OCI-LY3 (cell line): ENCODE measurements around the gene DOCK10.

Experiments used
- H2AFZ ChIP-seq: fragments of 200-600, 300-600 bp; shearing (Covaris generic); 2 replicates; pipeline ENCODE4 v1.6.0; 2014; ENCODE audit warnings: antibody characterized with exemption, low read depth, low read length
- H3K27ac ChIP-seq: fragments of 200-600, 300-600 bp; sonication (generic); 2 replicates; pipeline ENCODE4 v1.5.1; 2014; ENCODE audit warnings: mild to moderate bottlenecking, low read length, moderate library complexity, mixed read lengths
- H3K27me3 ChIP-seq: fragments of 200-600, 300-600 bp; sonication (generic); 2 replicates; pipeline ENCODE4 v1.6.1; 2014; ENCODE audit warnings: low read depth, low read length, mixed read lengths
- H3K36me3 ChIP-seq: fragments of 200-600, 300-600 bp; sonication (generic); replicated peaks from 2 replicates; pipeline ENCODE3; 2014; ENCODE audit warnings: low read depth, low read length, mixed read lengths
- H3K4me1 ChIP-seq: fragments of 300-600, 200-600 bp; sonication (generic); 2 replicates; pipeline ENCODE4 v1.6.1; 2014; ENCODE audit warnings: low read length, mixed read lengths
- H3K4me2 ChIP-seq: fragments of 200-600, 300-600 bp; sonication (generic); 2 replicates; pipeline ENCODE4 v1.6.1; 2014; ENCODE audit warnings: low read length, mixed read lengths
- H3K4me3 ChIP-seq: fragments of 300-600, 200-600 bp; sonication (generic); 2 replicates; pipeline ENCODE4 v1.5.1; 2014; ENCODE audit warnings: antibody characterized with exemption, mild to moderate bottlenecking, low read length, moderate library complexity
- H3K79me2 ChIP-seq: fragments of 300-600, 200-600 bp; shearing (Covaris generic); 2 replicates; pipeline ENCODE4 v1.6.1; 2014; ENCODE audit warnings: mild to moderate bottlenecking, low read length, mixed read lengths
- H3K9ac ChIP-seq: fragments of 300-600, 200-600 bp; shearing (Covaris generic); 2 replicates; pipeline ENCODE4 v1.6.0; 2014; ENCODE audit warnings: mild to moderate bottlenecking, low read length, moderate library complexity
- H3K9me3 ChIP-seq: fragments of 200-600, 300-600 bp; shearing (Covaris generic); 2 replicates; pipeline ENCODE4 v1.6.1; 2014; ENCODE audit warnings: low read length, mixed read lengths; ENCODE audit not compliant: insufficient read depth
- H4K20me1 ChIP-seq: fragments of 200-600, 300-600 bp; sonication (generic); 2 replicates; pipeline ENCODE4 v1.6.1; 2016; ENCODE audit warnings: low read length, mixed read lengths; ENCODE audit not compliant: insufficient read depth
- CTCF ChIP-seq: fragments of 200-600, 300-600 bp; sonication (generic); IDR thresholded peaks from 2 replicates; pipeline ENCODE4 v1.5.1; 2014; ENCODE audit warnings: antibody characterized with exemption, low read length, low read depth
- EZH2phosphoT487 ChIP-seq: fragments of 200-600 bp; shearing (Covaris generic); IDR thresholded peaks from 2 replicates; pipeline ENCODE4 v1.6.1; 2018; ENCODE audit warnings: antibody characterized with exemption, mixed run types, low read depth

Gene DOCK10

GRCh38 chr2:225074366-225074765 is 32.1 kb upstream of the DOCK10 start:
- Histone ChIP-seq H3K27ac (no peak overlapping the region), H3K36me3 (no peaks in the 10 kb centered on the region), H3K27me3 (no peaks in the 10 kb centered on the region), H3K9me3 (no peaks in the 10 kb centered on the region), H3K79me2 (no peaks in the 10 kb centered on the region), H3K9ac (no peak overlapping the region), H3K4me3 (no peak overlapping the region), H2AFZ (no peak overlapping the region), H3K4me2 (no peak overlapping the region), H4K20me1 (no peaks in the 10 kb centered on the region), H3K4me1 (no peaks in the 10 kb centered on the region)
- no peak for TF ChIP-seq CTCF
- TF ChIP-seq EZH2phosphoT487: no peak

- H3K27ac ChIP-seq: no peak overlapping the region
- no peak overlapping the region for H3K4me3 ChIP-seq
- no peaks in the 10 kb centered on the region for H3K27me3 ChIP-seq
- no peak overlapping the region for H3K9ac ChIP-seq
- H4K20me1 ChIP-seq: no peaks in the 10 kb centered on the region
- no peak overlapping the region for H2AFZ ChIP-seq
- no peaks in the 10 kb centered on the region for H3K36me3 ChIP-seq
- no peaks in the 10 kb centered on the region for H3K4me1 ChIP-seq
- no peaks in the 10 kb centered on the region; the same call in 1 of the 2 replicates for H3K9me3 ChIP-seq
- H3K79me2 ChIP-seq: no peaks in the 10 kb centered on the region
- no peak for TF ChIP-seq EZH2phosphoT487
- no peak for TF ChIP-seq CTCF
- H3K4me2 ChIP-seq: no peak overlapping the region
Observed at GRCh38 chr2:225073198-225073597, 30.9 kb upstream of the DOCK10 start.

GRCh38 chr2:225072444-225072843 is 30.2 kb upstream of the DOCK10 start:
- Histone ChIP-seq H2AFZ (no peak overlapping the region), H3K36me3 (no peaks in the 10 kb centered on the region), H3K9me3 (no peaks in the 10 kb centered on the region; the same call in 1 of the 2 replicates), H3K4me2 (no peak overlapping the region), H3K4me1 (no peaks in the 10 kb centered on the region), H3K79me2 (no peaks in the 10 kb centered on the region), H3K4me3 (no peak overlapping the region), H3K27me3 (no peaks in the 10 kb centered on the region), H3K27ac (no peak overlapping the region), H3K9ac (no peak overlapping the region), H4K20me1 (no peaks in the 10 kb centered on the region)
- no peak for TF ChIP-seq EZH2phosphoT487
- TF ChIP-seq CTCF: no peak

- no peaks in the 10 kb centered on the region for H3K27me3 ChIP-seq
- no peak overlapping the region for H3K27ac ChIP-seq
- H4K20me1 ChIP-seq: no peaks in the 10 kb centered on the region
- H3K4me3 ChIP-seq: no peak overlapping the region
- TF ChIP-seq EZH2phosphoT487: no peak
- TF ChIP-seq CTCF: no peak
- H3K79me2 ChIP-seq: no peaks in the 10 kb centered on the region
- H3K4me2 ChIP-seq: no peak overlapping the region
- no peaks in the 10 kb centered on the region for H3K4me1 ChIP-seq
- no peaks in the 10 kb centered on the region for H3K36me3 ChIP-seq
- H3K9ac ChIP-seq: no peak overlapping the region
- H3K9me3 ChIP-seq: no peaks in the 10 kb centered on the region; the same call in 1 of the 2 replicates
- no peak overlapping the region for H2AFZ ChIP-seq
Observed at GRCh38 chr2:225070811-225071210, 28.5 kb upstream of the DOCK10 start.
